Trophoblast cell (in vitro differentiated cells and primary cell): Measurements from ENCODE around the gene ANAPC1.
"Not testable (repeated sequence)": the region's sequence is repeated elsewhere in the genome, so short reads cannot be mapped to it uniquely, and the experiment has no call there.

Experiments used
- DNase-seq, 2 donors: peaks; one replicate each; pipeline ENCODE4 v3.0.0-alpha.2; 2016
- H2AFZ ChIP-seq: 2 replicates; pipeline ENCODE4 v1.6.1; 2013; ENCODE audit warnings: low read length, moderate library complexity, mild to moderate bottlenecking; ENCODE audit not compliant: insufficient read depth, poor library complexity
- H2AK5ac ChIP-seq: 2 replicates; pipeline ENCODE4 v1.6.1; 2013; ENCODE audit warnings: mild to moderate bottlenecking, low read length
- H2BK120ac ChIP-seq: 2 replicates; pipeline ENCODE4 v1.6.1; 2013; ENCODE audit warnings: low read length, mild to moderate bottlenecking, moderate library complexity; ENCODE audit not compliant: insufficient read depth, poor library complexity
- H2BK12ac ChIP-seq: 2 replicates; pipeline ENCODE4 v1.6.1; 2013; ENCODE audit warnings: mild to moderate bottlenecking, low read length, moderate library complexity
- H2BK5ac ChIP-seq: 2 replicates; pipeline ENCODE4 v1.6.1; 2013; ENCODE audit warnings: low read length, low read depth, moderate library complexity, mild to moderate bottlenecking; ENCODE audit not compliant: poor library complexity
- H3K14ac ChIP-seq: 2 replicates; pipeline ENCODE4 v1.6.1; 2013; ENCODE audit warnings: mild to moderate bottlenecking, low read length
- H3K18ac ChIP-seq: 2 replicates; pipeline ENCODE4 v1.6.1; 2013; ENCODE audit warnings: mild to moderate bottlenecking, low read length
- H3K23ac ChIP-seq: 2 replicates; pipeline ENCODE4 v1.6.1; 2013; ENCODE audit warnings: low read length
- H3K27ac ChIP-seq: 2 replicates; pipeline ENCODE4 v1.5.1; 2013; ENCODE audit warnings: low read depth, mild to moderate bottlenecking, inconsistent platforms, low read length, moderate library complexity
- H3K27me3 ChIP-seq: 2 replicates; pipeline ENCODE4 v1.6.1; 2013; ENCODE audit warnings: inconsistent platforms, mild to moderate bottlenecking, low read length, moderate library complexity; ENCODE audit not compliant: insufficient read depth
- H3K36me3 ChIP-seq, 2 experiments: 1 replicate in 1 of 2; 2 replicates in 1 of 2; pipeline ENCODE4 v1.6.1; 2013; ENCODE audit warnings: low read length in 2 of 2, mild to moderate bottlenecking in 2 of 2, moderate library complexity in 1 of 2; ENCODE audit not compliant: insufficient read depth in 2 of 2, control insufficient read depth in 1 of 2
- H3K4ac ChIP-seq: 2 replicates; pipeline ENCODE4 v1.6.1; 2013; ENCODE audit warnings: low read depth, mild to moderate bottlenecking, low read length, moderate library complexity
- H3K4me1 ChIP-seq, 2 experiments: 1 replicate in 1 of 2; 2 replicates in 1 of 2; pipeline ENCODE4 v1.6.1; 2013; ENCODE audit warnings: low read length in 2 of 2, mild to moderate bottlenecking in 2 of 2, moderate library complexity in 1 of 2; ENCODE audit not compliant: insufficient read depth in 2 of 2, control insufficient read depth in 1 of 2
- H3K4me2 ChIP-seq: 2 replicates; pipeline ENCODE4 v1.6.1; 2013; ENCODE audit warnings: inconsistent platforms, mild to moderate bottlenecking, low read length, moderate library complexity
- H3K4me3 ChIP-seq: 2 replicates; pipeline ENCODE4 v1.5.1; 2013; ENCODE audit warnings: mild to moderate bottlenecking, low read depth, low read length, inconsistent platforms
- H3K79me1 ChIP-seq: one replicate; pipeline ENCODE4 v1.6.1; 2013; ENCODE audit warnings: low read length
- H3K79me2 ChIP-seq: 2 replicates; pipeline ENCODE4 v1.6.1; 2013; ENCODE audit warnings: low read length, mild to moderate bottlenecking; ENCODE audit not compliant: control insufficient read depth, insufficient read depth, poor library complexity
- H3K9ac ChIP-seq: 2 replicates; pipeline ENCODE4 v1.6.1; 2013; ENCODE audit warnings: mild to moderate bottlenecking, low read length
- H3K9me3 ChIP-seq: 2 replicates; pipeline ENCODE4 v1.6.1; 2013; ENCODE audit warnings: low read depth, mild to moderate bottlenecking, control low read depth, inconsistent platforms, low read length; ENCODE audit not compliant: insufficient read depth
- H4K12ac ChIP-seq: 2 replicates; pipeline ENCODE4 v1.6.1; 2013; ENCODE audit warnings: low read depth, mild to moderate bottlenecking, low read length, moderate library complexity
- H4K8ac ChIP-seq: 2 replicates; pipeline ENCODE4 v1.6.1; 2013; ENCODE audit warnings: low read depth, mild to moderate bottlenecking, low read length, moderate library complexity
- H4K91ac ChIP-seq: one replicate; pipeline ENCODE4 v1.6.1; 2013; ENCODE audit warnings: low read depth, mild to moderate bottlenecking, low read length, moderate library complexity
- WGBS: extraction: QIAGEN DNeasy Blood & Tissue Kit; methylation state at CpG from one replicate; pipeline ENCODE4 v1.1.7; 2013; ENCODE audit warnings: missing lambda C conversion rate; ENCODE audit not compliant: insufficient read length, insufficient coverage; ENCODE audit errors: extremely low coverage; 5-methylcytosine and 5-hydroxymethylcytosine counted together

ANAPC1 gene

DNA sequence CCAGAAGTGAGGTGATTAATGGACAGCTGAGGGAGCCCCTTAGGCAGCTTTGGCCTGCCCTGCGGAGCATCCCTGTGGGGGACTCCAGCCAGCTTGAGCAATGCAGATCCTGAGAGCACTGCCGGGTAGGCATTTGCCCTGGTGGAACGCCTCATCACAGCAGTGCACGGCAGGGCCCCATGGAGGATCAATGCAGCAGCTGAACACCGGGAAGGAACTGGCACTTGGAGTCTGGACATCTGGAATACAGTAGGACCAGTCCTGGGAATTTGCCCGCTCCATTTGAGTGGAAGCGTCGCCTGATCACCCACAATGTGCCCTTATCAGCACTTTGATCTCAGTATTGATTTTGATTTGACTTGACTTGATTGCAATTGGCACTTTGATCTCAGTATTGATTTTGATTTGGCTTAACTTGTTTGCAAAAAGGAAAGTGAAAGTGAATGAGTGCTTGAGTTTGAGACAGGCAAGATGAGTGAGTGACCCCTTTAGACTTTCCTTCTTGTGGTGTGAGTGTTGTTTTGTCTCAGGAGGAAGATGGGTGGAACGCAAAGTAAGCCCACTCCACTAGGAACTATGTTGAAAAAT, 123.2 kb downstream of the ANAPC1 start:
- H3K4me1 ChIP-seq, H4K8ac ChIP-seq, H4K91ac ChIP-seq, H3K4me3 ChIP-seq, DNase-seq, H2BK5ac ChIP-seq, H2AK5ac ChIP-seq, H3K79me1 ChIP-seq, H3K14ac ChIP-seq, H3K27ac ChIP-seq, H3K4me2 ChIP-seq, H3K18ac ChIP-seq, H3K9ac ChIP-seq, H3K27me3 ChIP-seq, H3K36me3 ChIP-seq, H4K12ac ChIP-seq, H3K9me3 ChIP-seq, H2BK120ac ChIP-seq, H3K23ac ChIP-seq, H2BK12ac ChIP-seq, H2AFZ ChIP-seq, H3K4ac ChIP-seq, H3K79me2 ChIP-seq: not testable (repeated sequence)
- no CpG with 5 or more reads among the region's 9 CpGs for WGBS

DNA sequence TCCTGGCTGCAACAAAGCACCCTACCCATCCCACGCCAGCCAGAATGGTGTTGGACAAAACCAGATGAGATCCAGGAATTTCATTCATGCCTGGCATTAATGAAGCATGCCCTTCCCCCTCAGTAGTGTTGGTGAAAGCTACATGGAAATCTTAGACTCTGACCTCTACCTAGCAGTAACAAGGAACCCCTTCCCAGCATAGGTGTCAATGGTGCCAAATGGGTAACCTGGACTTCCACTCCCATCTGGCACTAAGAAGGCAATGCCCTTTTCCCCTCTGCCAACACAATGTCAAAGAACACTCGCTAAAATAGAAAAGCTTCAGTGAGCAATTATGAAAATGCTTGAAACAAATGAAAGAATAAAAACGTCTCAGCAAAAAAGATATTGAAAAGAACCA, 131.5 kb downstream of the ANAPC1 start:
- not testable (repeated sequence) for H2BK5ac ChIP-seq, H3K14ac ChIP-seq, H3K36me3 ChIP-seq, H3K4me2 ChIP-seq, H3K23ac ChIP-seq, H2AFZ ChIP-seq, H3K4ac ChIP-seq, H2BK120ac ChIP-seq, H3K18ac ChIP-seq, H4K12ac ChIP-seq, H3K9me3 ChIP-seq, DNase-seq, H4K91ac ChIP-seq, H2AK5ac ChIP-seq, H2BK12ac ChIP-seq, H3K4me3 ChIP-seq, H3K9ac ChIP-seq, H4K8ac ChIP-seq, H3K27ac ChIP-seq, H3K27me3 ChIP-seq, H3K4me1 ChIP-seq, H3K79me2 ChIP-seq, H3K79me1 ChIP-seq
- no CpG with 5 or more reads among the region's 3 CpGs for WGBS

DNA sequence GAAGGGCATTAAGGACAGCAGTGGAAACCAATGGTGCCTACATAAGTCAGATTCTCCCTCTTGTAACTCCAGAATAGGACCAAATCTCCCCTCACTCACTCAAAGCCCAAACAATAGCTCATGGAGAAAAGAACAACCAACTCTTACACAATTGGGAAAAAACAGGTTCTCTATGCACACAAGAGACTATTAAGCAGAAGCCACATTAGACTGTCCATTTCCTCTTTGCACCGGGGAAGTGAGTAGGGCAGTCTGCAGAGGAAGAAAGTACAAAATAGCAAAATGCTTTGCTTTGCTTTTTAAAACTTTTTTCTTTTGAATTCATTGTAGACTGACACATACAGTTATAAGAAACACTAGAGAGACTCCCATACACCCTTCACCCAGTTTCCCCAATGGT, 133.4 kb downstream of the ANAPC1 start:
- H4K12ac ChIP-seq, H2AK5ac ChIP-seq, H2BK12ac ChIP-seq, H3K4me3 ChIP-seq, H3K4me2 ChIP-seq, H4K91ac ChIP-seq, H2BK120ac ChIP-seq, DNase-seq, H3K79me1 ChIP-seq, H3K79me2 ChIP-seq, H3K9me3 ChIP-seq, H3K27me3 ChIP-seq, H3K9ac ChIP-seq, H3K36me3 ChIP-seq, H2BK5ac ChIP-seq, H3K4me1 ChIP-seq, H3K14ac ChIP-seq, H3K18ac ChIP-seq, H2AFZ ChIP-seq, H3K4ac ChIP-seq, H4K8ac ChIP-seq, H3K23ac ChIP-seq, H3K27ac ChIP-seq: not testable (repeated sequence)
- WGBS, result no CpG with 5 or more reads among the region's 1 CpG

DNA sequence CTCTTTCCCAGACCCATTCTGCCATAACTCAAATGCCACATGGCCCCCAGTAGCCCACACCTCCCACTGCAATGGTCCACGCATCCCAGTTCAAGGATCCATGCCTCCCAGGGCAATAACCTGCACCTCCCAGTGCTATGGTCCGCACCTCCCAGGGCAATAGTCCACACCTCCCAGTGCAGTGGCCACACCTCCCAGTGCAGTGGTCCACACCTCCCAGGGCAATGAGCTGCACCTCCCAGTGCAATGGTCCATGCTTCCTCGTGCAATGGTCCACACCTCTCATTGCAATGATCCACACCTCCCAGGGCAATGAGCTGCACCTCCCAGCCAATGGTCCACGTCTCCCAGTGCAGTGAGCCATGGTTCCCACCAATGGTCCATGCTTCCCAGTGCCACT, 135.6 kb downstream of the ANAPC1 start:
- not testable (repeated sequence) for H4K8ac ChIP-seq, H3K4me3 ChIP-seq, H3K27me3 ChIP-seq, H3K4me2 ChIP-seq, H3K79me2 ChIP-seq, H3K36me3 ChIP-seq, H3K27ac ChIP-seq, H4K91ac ChIP-seq, H3K18ac ChIP-seq, H2AK5ac ChIP-seq, H2AFZ ChIP-seq, H3K9ac ChIP-seq, H2BK5ac ChIP-seq, H3K9me3 ChIP-seq, DNase-seq, H3K79me1 ChIP-seq, H3K4ac ChIP-seq, H3K4me1 ChIP-seq, H2BK12ac ChIP-seq, H2BK120ac ChIP-seq, H3K14ac ChIP-seq, H4K12ac ChIP-seq, H3K23ac ChIP-seq
- WGBS, result no CpG with 5 or more reads among the region's 4 CpGs
